ENCODE data around the gene LSM12. TPM values are rescaled to one million over a fixed set of nuclear protein-coding genes. Genes with fewer than 3 reads are reported as not detected.

LSM12 gene
- total RNA-seq, 1 donor = 59.0 TPM

- H3K4me3 ChIP-seq (ENCODE audit: insufficient read depth, low read length) = no peak overlapping the region
- H4K20me1 ChIP-seq (ENCODE audit: insufficient read depth, low read length) = peaks cover 33% of the 10 kb centered on the region
- H3K4me1 ChIP-seq (ENCODE audit: insufficient read depth, low read length) = peaks cover 30% of the 10 kb centered on the region
- H3K79me2 ChIP-seq (ENCODE audit: insufficient read depth, low read length) = peaks cover 35% of the 10 kb centered on the region
- no peaks in the 10 kb centered on the region for H3K36me3 ChIP-seq (ENCODE audit: insufficient read depth, low read length)
- H3K27ac ChIP-seq (ENCODE audit: low read depth, low read length) = no peak overlapping the region
- H3K9me3 ChIP-seq (ENCODE audit: low read depth, low read length) = no peaks in the 10 kb centered on the region
- DNase-seq (ENCODE audit: insufficient read length, low spot score, missing footprints) = peak; percentile 51
- no peak overlapping the region for H3K4me2 ChIP-seq (ENCODE audit: insufficient read depth, low read length)
- H3K27me3 ChIP-seq (ENCODE audit: insufficient read depth, low read length) = no peaks in the 10 kb centered on the region
- H2AFZ ChIP-seq (ENCODE audit: low read length) = no peak overlapping the region
- no peak for TF ChIP-seq CTCF (IDR thresholded peaks at IDR 0.05; ENCODE audit: extremely low read depth, low read depth, low read length)
Observed at GRCh38 chr17:44113382-44113781, 46.9 kb upstream of the LSM12 start.

DNA sequence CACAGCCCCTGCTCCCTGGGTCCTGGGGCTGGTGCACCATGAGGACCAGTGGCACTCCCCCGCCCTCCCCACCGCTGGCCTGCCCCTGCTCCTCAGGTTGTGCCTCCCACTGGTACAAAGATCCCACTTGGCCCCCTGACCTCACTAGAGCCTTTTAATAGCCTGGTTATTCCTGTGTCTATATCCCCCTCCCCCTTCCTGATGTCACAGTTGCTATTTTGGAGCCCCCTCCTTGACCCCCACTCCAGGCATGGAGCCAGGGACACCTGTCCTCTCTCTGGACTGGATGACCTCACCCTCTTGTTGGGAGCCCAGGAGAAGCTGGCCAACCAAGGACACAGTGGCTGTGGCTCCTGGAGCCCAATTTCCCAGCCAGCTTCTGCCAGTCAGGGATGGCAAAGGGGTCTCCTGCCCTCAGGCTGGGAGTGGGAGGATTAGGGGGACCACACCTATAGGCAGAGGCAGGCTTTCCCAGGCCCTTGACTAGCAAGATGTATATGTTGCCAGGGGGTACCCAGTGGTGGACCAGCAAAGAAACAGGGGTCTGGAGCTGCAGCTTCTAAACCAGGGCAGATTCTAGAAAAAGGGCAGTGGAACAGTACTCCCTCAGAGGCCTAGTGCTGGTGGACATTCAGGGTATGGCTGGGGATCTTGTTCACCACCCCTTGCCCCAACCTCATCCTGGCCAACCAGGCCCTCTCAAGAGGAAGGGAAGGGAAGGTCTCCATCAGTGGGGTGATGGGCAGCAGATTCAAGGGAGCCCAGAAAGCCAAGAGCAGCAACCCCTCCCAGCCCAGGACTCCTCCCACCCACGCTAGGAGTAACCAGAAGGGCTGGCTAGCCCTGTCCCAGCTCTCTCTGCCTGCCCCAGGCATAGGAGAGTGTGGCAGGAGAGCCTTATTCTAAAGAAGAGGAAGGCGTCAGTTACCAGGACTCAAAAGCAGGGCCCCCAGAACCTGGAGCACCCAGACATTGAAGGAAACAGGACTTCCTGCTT lies 46.1 kb upstream of the LSM12 start:
- TF ChIP-seq CTCF (IDR thresholded peaks at IDR 0.05; ENCODE audit: extremely low read depth, low read depth, low read length) = no peak
- Histone ChIP-seq H3K4me3 (ENCODE audit: insufficient read depth, low read length) (no peak overlapping the region), H3K27ac (ENCODE audit: low read depth, low read length) (no peak overlapping the region), H3K36me3 (ENCODE audit: insufficient read depth, low read length) (no peaks in the 10 kb centered on the region), H3K9me3 (ENCODE audit: low read depth, low read length) (no peaks in the 10 kb centered on the region), H4K20me1 (ENCODE audit: insufficient read depth, low read length) (peaks cover 37% of the 10 kb centered on the region), H2AFZ (ENCODE audit: low read length) (no peak overlapping the region), H3K79me2 (ENCODE audit: insufficient read depth, low read length) (peaks cover 35% of the 10 kb centered on the region), H3K4me1 (ENCODE audit: insufficient read depth, low read length) (peaks cover 38% of the 10 kb centered on the region), H3K4me2 (ENCODE audit: insufficient read depth, low read length) (no peak overlapping the region), H3K27me3 (ENCODE audit: insufficient read depth, low read length) (no peaks in the 10 kb centered on the region)
- DNase-seq (ENCODE audit: insufficient read length, low spot score, missing footprints) = peak; percentile 84

DNA sequence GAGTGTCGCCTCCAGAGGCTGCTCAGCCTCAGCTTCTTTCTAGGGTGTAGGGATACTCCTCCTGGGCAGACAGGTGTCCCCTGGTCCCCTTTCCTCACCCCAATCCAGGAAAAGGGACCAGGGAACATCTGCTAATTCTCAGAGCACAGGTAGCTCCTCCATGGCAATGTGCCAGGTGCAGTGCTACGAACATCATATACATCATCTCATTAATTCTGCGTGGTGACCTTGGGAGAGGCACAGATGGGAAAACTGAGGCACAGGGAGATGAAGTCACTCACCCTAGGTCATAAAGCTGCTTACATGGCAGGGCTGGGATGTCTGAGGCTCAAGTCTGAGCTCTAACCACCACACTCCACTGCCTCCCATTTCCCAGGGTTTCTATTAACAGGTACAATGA lies 45.3 kb upstream of the LSM12 start:
- DNase-seq (ENCODE audit: insufficient read length, low spot score, missing footprints) = no peak
- no peaks in the 10 kb centered on the region for H3K9me3 ChIP-seq (ENCODE audit: low read depth, low read length)
- H2AFZ ChIP-seq (ENCODE audit: low read length) = no peak overlapping the region
- H3K4me1 ChIP-seq (ENCODE audit: insufficient read depth, low read length) = peaks cover 39% of the 10 kb centered on the region
- H3K27me3 ChIP-seq (ENCODE audit: insufficient read depth, low read length) = no peaks in the 10 kb centered on the region
- TF ChIP-seq CTCF (IDR thresholded peaks at IDR 0.05; ENCODE audit: extremely low read depth, low read depth, low read length) = no peak
- no peak overlapping the region for H3K4me3 ChIP-seq (ENCODE audit: insufficient read depth, low read length)
- H3K36me3 ChIP-seq (ENCODE audit: insufficient read depth, low read length) = no peaks in the 10 kb centered on the region
- peaks cover 41% of the 10 kb centered on the region for H3K79me2 ChIP-seq (ENCODE audit: insufficient read depth, low read length)
- H3K27ac ChIP-seq (ENCODE audit: low read depth, low read length) = no peak overlapping the region
- H4K20me1 ChIP-seq (ENCODE audit: insufficient read depth, low read length) = peaks cover 31% of the 10 kb centered on the region
- H3K4me2 ChIP-seq (ENCODE audit: insufficient read depth, low read length) = no peak overlapping the region
